CD4-positive, alpha-beta T cell treated with Interleukin-17A for 1 hour (primary cell): ENCODE measurements around the gene RHPN2.
"Not testable (repeated sequence)": the region's sequence is repeated elsewhere in the genome, so short reads cannot be mapped to it uniquely, and the experiment has no call there.

Source experiments
- DNase-seq: peaks from one replicate; pipeline ENCODE4 v3.0.0-alpha.2; 2020

RHPN2 gene

GRCh38 chr19:33025468-33026238 lies 39.0 kb downstream of the RHPN2 start:
- DNase-seq: not testable (repeated sequence)

DNA sequence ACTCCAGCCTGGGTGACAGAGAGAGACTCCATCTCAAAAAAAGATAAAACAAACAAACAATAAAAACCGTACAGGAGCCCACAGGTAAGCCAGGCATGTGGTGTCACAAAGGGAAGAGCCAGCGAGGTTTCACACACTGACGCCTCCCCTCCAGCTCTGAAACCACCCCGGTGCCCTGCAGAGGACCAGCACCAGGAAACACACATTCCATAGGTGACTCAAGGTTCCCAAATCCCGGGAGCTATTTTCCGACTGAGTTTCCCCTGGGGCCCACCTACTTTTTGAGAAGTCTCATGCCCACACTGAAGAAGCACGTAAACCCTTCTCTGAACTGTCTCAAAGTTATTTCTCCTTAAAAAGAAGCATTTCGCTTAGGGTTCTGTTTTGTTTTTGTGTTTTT lies 40.3 kb downstream of the RHPN2 start:
- no peak for DNase-seq

DNA sequence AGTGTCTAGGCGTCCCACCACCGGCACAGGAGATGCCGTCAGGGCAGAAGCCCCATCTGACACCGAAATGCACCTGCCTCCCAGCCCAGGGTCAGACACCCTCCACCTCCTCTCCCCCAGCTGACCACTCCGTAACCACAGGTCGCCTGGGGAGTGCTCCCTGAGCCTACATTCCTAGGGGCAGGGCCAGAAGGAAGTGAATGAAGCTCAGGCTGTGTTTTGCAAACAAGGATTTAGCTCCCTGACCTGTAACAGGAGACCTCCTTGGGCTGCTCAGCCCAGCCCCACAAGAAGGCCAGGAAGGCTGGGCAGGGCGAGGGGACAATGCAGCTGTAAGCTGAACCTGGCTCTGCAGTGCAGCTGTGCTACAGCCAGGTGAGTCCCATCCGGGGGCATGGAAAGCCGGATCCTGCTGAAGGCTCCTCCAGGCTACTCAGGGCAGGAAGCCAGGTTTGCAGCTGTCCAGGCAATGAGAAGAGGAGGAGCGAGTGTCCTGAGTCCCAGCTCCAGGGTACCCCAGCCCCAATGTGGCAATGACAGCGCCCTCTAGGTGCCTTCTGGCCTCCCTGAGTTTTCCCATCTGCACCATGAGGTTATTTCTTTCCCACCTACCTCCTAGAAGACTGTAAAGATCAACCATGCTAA lies 42.1 kb downstream of the RHPN2 start:
- DNase-seq: no peak

GRCh38 chr19:33010891-33011290 lies 53.8 kb downstream of the RHPN2 start:
- DNase-seq: not testable (repeated sequence)

DNA sequence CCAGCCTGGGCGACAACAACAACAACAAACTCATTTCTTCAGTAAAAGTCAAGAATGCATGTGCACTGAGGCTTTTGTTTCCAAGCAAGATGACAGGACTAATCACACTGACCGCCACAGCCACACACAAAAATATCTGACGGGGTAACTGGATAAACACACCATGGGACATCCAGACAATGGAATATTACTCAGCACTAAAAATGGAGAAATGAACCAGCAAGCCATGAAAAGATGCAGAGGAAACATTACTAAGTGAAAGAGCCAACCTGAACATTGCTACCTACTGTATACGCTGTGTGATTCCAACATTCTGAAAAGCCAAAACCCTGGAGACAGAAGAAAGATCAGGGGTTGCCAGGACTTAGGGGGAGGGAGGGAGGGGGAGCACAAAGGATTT lies 56.0 kb downstream of the RHPN2 start:
- DNase-seq: no peak

DNA sequence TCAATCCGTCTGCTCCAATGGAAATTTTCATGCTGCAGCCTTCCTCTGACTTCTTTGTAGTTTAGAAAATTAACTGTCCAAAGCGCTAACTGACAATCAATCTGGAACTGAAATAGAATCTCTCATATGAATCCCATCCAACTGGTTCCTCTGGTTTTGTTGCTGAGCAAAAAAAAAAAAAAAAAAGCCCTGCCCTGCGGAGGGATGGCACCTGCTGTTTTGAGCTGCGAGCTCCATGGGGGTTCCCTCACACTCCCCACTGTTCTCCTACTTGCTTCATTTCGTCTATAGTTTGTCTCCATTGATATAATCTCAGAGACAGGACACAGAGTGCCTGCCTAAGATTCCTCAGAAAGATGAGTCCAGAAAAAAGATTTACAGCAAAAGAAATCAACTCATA lies 59.2 kb downstream of the RHPN2 start:
- DNase-seq: no peak

- not testable (repeated sequence) for DNase-seq
Measured at GRCh38 chr19:33003424-33004024, 61.2 kb downstream of the RHPN2 start.

DNA sequence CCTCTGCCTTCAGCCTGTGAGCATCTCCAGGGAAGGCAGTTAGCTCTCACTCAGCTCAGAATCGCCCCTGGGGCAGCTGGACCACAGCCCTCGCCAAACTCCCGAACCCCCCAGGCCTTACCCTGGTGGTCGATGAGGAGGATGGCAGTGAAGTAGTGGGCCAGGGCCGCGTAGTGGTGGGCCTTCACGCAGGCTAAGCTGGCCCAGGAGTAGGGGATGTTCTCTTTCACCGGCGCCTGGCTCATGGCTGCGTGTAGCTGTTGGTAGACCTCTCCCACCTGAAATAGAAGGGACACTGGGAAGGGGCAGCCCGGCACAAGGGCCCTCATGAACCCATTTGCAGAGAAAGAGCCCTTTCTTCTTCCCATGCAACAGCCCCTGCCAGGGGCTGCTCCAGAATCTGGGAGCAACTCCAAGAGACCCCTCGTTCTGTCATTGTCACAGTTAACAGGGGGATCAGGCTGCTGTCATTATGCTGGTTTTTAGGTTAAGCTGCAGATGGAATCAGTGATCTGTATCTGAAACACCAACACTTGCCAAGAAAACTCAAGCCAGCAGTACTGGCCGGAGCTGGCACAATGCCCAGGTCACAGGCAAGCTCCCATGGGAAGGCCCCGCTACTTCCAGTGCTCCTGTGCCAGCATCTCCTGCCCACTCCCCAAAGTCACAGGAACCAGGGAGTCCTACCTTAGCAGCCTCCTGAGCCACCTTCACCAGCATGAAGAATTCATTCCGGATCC lies 62.4 kb downstream of the RHPN2 start:
- DNase-seq: not testable (repeated sequence)

DNA sequence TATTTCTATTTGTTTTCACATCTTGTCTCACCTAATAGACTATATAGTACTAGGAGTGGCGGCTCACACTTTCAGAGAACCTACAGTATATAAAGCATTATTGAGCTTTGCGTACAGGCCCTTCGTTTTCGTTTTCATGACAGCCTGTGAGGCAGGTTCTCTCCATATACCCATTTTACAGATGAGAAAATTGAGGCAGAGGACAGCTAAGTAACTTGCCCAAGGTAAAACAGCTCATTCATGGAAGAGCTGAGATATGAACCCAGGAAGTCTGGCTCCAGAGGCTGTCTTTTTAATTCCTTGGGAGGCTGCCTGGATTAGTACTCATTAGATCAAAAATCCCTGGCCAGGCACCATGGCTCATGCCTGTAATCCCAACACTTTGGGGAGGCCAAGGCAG lies 63.8 kb downstream of the RHPN2 start:
- no peak for DNase-seq

DNA sequence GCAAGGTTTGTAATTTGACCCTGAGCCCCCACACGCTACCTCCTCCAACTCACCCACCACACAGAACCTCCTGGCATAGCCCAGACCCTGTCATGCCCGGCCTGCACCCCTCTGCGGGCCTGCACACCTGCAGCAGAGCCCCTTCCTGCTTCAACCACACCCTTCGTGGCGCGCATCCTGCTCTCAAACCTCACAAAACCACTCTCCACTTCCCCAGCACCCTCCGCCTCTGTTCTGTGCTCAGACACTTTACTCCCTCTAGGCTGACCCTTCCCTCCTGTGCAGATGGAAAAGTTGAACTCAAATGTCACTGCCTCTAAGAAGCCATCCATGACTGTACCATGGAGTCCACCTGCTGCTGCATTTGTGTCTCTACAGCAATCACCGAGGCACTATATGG lies 64.2 kb downstream of the RHPN2 start:
- peak; percentile 11 for DNase-seq

GRCh38 chr19:32998722-32999121 lies 66.0 kb downstream of the RHPN2 start:
- DNase-seq: no peak

DNA sequence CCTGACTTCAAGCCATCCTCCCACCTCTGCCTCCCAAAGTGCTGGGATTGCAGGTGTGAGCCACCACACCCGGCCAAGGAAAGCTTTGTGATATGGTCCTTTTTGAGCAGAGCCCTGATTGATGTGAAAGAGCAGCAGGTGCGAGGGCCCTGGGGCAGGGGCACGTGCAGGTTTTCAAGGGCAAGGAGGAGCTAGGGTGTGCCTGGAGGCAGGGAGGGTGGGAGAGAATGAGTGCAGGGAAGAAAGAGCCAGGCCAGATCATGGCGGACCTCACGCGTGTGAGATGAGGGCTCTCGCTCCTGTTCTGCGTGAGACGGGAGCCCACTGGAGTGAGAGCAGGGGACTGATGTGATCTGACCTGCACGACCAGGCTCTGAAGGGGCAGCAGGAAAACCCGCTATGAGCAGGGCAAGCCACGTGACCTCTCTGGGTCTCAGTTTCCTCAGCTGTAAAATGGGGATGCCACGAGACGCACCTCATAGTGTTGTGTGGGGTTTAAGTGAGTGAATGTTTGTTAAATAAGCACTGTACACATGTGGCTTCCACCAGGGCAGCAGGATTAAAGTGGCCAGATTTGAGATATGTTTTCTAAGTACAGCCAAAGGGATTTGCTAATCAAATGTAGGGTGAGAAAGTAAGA lies 66.9 kb downstream of the RHPN2 start:
- DNase-seq: no peak

GRCh38 chr19:32997061-32997464 lies 67.6 kb downstream of the RHPN2 start:
- DNase-seq: not testable (repeated sequence)

DNA sequence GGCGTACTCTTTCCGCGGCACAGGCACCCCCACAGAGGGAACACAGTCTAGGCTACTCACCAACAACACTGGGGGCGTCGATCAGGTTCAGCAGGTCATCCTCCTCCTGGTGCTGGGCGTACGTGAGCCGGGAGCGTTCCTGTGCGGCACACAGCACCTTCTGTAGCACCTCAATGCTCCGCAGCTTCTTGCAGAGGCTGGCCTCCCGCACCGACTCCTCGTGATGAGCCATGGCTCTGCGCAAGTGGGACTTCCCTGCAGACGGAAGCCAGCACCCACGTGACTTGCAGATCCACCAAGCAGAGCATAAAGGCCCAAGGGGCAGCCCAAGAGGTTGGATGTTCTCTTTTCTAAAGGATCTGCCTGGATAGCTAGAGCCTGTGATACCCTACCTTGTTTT lies 68.7 kb downstream of the RHPN2 start:
- not testable (repeated sequence) for DNase-seq

DNA sequence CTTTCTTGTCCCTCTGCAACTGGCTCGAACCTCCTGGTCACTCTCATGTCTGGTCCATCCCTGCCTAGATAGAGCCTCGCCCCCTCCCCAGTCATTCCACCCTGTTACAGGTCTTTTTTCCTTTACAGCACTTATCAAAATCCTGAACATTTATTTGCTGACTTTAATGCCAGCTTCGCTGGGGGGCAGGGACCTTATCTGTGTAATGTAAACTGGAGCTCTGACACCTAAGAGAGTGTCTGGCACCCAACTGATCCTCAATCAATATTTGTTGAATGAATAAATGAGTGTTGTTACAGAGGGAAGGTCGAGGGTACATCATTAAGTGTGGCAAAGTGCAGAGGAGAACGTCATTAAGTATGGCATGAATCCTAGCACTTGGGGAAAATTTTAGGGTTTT lies 76.0 kb downstream of the RHPN2 start:
- no peak for DNase-seq

- not testable (repeated sequence) for DNase-seq
Measured at GRCh38 chr19:32988254-32988653, 76.4 kb downstream of the RHPN2 start.

DNA sequence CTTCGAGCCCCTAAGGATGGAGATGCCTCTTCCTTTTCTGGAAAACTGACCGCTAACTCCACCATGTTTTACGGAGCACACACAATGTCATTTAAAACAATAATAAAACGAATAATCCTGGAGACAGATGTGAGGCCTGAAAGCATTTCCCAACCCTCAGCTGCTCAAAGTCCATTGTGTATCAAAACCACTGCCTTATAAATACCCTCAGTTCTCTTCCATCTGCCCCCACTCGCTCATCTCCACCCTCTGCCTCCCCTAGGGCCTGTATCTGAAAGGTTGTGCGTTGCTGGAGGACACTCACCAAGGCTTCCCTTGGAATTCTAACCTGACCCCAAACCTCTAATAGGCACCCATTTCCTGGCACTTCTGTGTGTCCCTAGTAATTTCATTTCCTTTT lies 82.2 kb downstream of the RHPN2 start:
- DNase-seq: not testable (repeated sequence)

GRCh38 chr19:32979807-32980206 lies 84.9 kb downstream of the RHPN2 start:
- DNase-seq: not testable (repeated sequence)

- not testable (repeated sequence) for DNase-seq
Measured at GRCh38 chr19:32977813-32978212, 86.9 kb downstream of the RHPN2 start.

DNA sequence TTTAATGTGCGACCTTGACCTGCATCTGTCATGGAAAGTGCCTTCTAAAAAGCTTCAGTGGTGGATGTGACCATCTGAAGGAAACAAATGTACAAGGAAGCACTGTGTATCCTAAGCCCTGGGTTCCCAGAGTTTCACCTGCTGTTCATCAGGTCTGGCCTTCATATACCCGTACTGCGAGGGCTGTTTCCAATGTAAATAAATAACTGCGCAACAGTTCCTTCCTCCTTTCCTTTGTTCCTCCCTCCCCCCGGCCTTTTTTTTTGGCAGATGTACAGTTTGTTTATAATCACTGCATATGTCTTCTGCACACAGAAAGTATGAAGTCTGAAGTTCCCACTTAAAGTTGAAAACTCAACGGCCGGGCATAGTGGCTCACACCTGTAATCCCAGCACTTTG lies 87.4 kb downstream of the RHPN2 start:
- DNase-seq: no peak

DNA sequence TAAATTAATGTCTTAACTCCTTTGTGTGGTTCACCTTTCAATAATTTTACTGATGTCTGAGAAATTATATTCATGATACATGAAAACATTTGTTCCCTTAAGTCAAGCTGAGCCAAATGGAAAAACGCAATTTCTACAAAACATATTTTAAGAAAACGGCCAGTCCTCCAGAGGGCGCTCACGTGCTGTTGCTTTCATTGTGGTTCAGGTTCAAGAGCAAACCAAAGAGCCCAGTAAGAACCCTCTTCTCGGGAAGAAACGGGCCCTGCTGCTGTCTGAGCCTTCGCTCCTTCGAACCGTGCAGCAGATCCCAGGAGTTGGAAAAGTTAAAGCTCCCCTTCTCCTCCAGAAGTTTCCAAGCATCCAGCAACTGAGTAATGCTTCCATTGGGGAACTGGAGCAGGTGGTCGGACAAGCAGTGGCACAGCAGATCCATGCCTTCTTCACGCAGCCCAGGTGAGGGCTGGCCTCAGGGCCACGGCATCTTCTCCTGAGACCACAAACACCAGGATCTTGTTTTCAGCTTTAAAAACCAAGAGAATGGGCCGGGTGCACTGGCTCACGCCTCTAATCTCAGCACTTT lies 88.4 kb downstream of the RHPN2 start:
- peak; percentile 71 for DNase-seq
